Measurements from ENCODE around the gene LDLRAD3.

- TF ChIP-seq CTCF (optimal IDR thresholded peaks at IDR 0.05 in 1 of 3, IDR thresholded peaks at IDR 0.05 in 1 of 3, conservative IDR thresholded peaks at IDR 0.05 in 1 of 3; ENCODE audit: extremely low read depth in 1 of 3, insufficient read depth in 2 of 3, low read length in 3 of 3) = no peak
- TF ChIP-seq EZH2 (IDR thresholded peaks at IDR 0.05; ENCODE audit: low read length) = no peak
These were observed 198.1 kb downstream of the LDLRAD3 start for GRCh38 chr11:36141956-36142355.

Data from keratinocyte (primary cell).